ENCODE data around the gene KRT39. TPM values are rescaled to one million over a fixed set of nuclear protein-coding genes. Genes with fewer than 3 reads are reported as not detected.

Gene KRT39
- total and polyA plus RNA-seq, 4 donors, result not detected

- Histone ChIP-seq H3K4me3 (ENCODE audit: low read depth in 1 of 3, low read length in 3 of 3) (no peak overlapping the region), H3K27me3 (ENCODE audit: control insufficient read depth in 4 of 4, insufficient read depth in 4 of 4, low read length in 3 of 4) (no peaks in the 10 kb centered on the region), H3K9me3 (ENCODE audit: control insufficient read depth in 4 of 4, low read length in 3 of 4) (no peaks in the 10 kb centered on the region), H3K4me1 (ENCODE audit: control insufficient read depth in 4 of 4, insufficient read depth in 4 of 4, low read length in 3 of 4) (no peaks in the 10 kb centered on the region), H3K27ac (ENCODE audit: low read depth in 1 of 2, low read length in 2 of 2) (no peak overlapping the region), H3K36me3 (ENCODE audit: control insufficient read depth in 4 of 4, insufficient read depth in 3 of 4, low read depth in 1 of 4, low read length in 3 of 4) (no peaks in the 10 kb centered on the region), H3K9ac (ENCODE audit: low read depth in 1 of 2, low read length in 2 of 2) (no peak overlapping the region)
- TF ChIP-seq EGR1 (IDR thresholded peaks at IDR 0.05; ENCODE audit: low read depth in 2 of 2), result no peak
- TF ChIP-seq FOXA1 (IDR thresholded peaks at IDR 0.05), result no peak
- TF ChIP-seq GABPA (IDR thresholded peaks at IDR 0.05 in 1 of 2, conservative IDR thresholded peaks at IDR 0.05 in 1 of 2), result no peak
- WGBS, result 75% methylated on average over 1 of the region's 1 CpG
- DNase-seq (ENCODE audit: low spot score), result no peak
Observed at GRCh38 chr17:40961591-40961990, 5.2 kb downstream of the KRT39 start.

GRCh38 chr17:40960144-40960543, 6.6 kb downstream of the KRT39 start:
- TF ChIP-seq REST (IDR thresholded peaks at IDR 0.05) (no peak), YY1 (IDR thresholded peaks at IDR 0.05) (no peak), EGR1 (IDR thresholded peaks at IDR 0.05; ENCODE audit: low read depth in 2 of 2) (no peak), ZBTB33 (IDR thresholded peaks at IDR 0.05) (no peak), MAX (IDR thresholded peaks at IDR 0.05) (no peak), NR2F2 (IDR thresholded peaks at IDR 0.05) (no peak), CTCF (IDR thresholded peaks at IDR 0.05; ENCODE audit: low read depth, low read length, missing input control) (no peak), GABPA (IDR thresholded peaks at IDR 0.05 in 1 of 2, conservative IDR thresholded peaks at IDR 0.05 in 1 of 2) (no peak), FOXA2 (IDR thresholded peaks at IDR 0.05) (no peak), SP1 (IDR thresholded peaks at IDR 0.05) (no peak)
- Histone ChIP-seq H3K9ac (ENCODE audit: low read depth in 1 of 2, low read length in 2 of 2) (no peak overlapping the region), H3K4me3 (ENCODE audit: low read depth in 1 of 3, low read length in 3 of 3) (no peak overlapping the region), H3K9me3 (ENCODE audit: control insufficient read depth in 4 of 4, low read length in 3 of 4) (no peaks in the 10 kb centered on the region), H3K27ac (ENCODE audit: low read depth in 1 of 2, low read length in 2 of 2) (no peak overlapping the region), H3K27me3 (ENCODE audit: control insufficient read depth in 4 of 4, insufficient read depth in 4 of 4, low read length in 3 of 4) (no peaks in the 10 kb centered on the region), H3K36me3 (ENCODE audit: control insufficient read depth in 4 of 4, insufficient read depth in 3 of 4, low read depth in 1 of 4, low read length in 3 of 4) (no peaks in the 10 kb centered on the region), H3K4me1 (ENCODE audit: control insufficient read depth in 4 of 4, insufficient read depth in 4 of 4, low read length in 3 of 4) (no peaks in the 10 kb centered on the region)
- 79% methylated on average over 10 of the region's 10 CpGs for WGBS
- no peak for DNase-seq (ENCODE audit: low spot score)
